WTC11 (cell line): Measurements from ENCODE around the gene CCDC71. TPM values are rescaled to one million over a fixed set of nuclear protein-coding genes. Genes with fewer than 3 reads are reported as not detected.

Experiments
- ATAC-seq: fragments of 200-7000 bp; cut with Tn5 transposase; 2 replicates; pipeline ENCODE4 v1.10.0; 2021; ENCODE audit warnings: mild to moderate bottlenecking, moderate library complexity
- CTCF ChIA-PET: fragments of 300-600 bp; sonication (Branson Sonifier 250); formaldehyde crosslinking; loops from one replicate; lab custom pipeline; 2021; ENCODE audit warnings: antibody characterized with exemption; lab: Charles Lee
- POLR2A ChIA-PET: fragments of 350-600 bp; sonication (Branson Sonifier 250); formaldehyde crosslinking; loops from one replicate; lab custom pipeline; 2021; ENCODE audit warnings: antibody characterized with exemption; lab: Charles Lee
- DNase-seq: peaks from one replicate; pipeline ENCODE4 v3.0.0; 2021; ENCODE audit warnings: low spot score
- H3K27ac Mint-ChIP-seq: 2 replicates; pipeline ENCODE4 v1.8.0; 2021; ENCODE audit warnings: mixed read lengths
- H3K27me3 Mint-ChIP-seq: 2 replicates; pipeline ENCODE4 v1.8.0; 2021; ENCODE audit warnings: low read depth, mild to moderate bottlenecking, moderate library complexity, mixed read lengths
- H3K36me3 Mint-ChIP-seq: 2 replicates; pipeline ENCODE4 v1.8.0; 2021; ENCODE audit warnings: mixed read lengths
- H3K4me1 Mint-ChIP-seq: 2 replicates; pipeline ENCODE4 v1.8.0; 2022; ENCODE audit warnings: mixed read lengths
- H3K4me3 Mint-ChIP-seq: 2 replicates; pipeline ENCODE4 v1.8.0; 2021; ENCODE audit warnings: mild to moderate bottlenecking, moderate library complexity, mixed read lengths
- H3K9me3 Mint-ChIP-seq: 2 replicates; pipeline ENCODE4 v1.8.0; 2021; ENCODE audit warnings: mixed read lengths
- AFF4 ChIP-seq: sonication (generic); formaldehyde crosslinking; IDR thresholded peaks from 2 replicates; pipeline ENCODE4 v1.8.1; 2023; ENCODE audit warnings: mild to moderate bottlenecking, missing genetic modification reagents, borderline replicate concordance
- E2F1 ChIP-seq: sonication (generic); formaldehyde crosslinking; IDR thresholded peaks from 2 replicates; pipeline ENCODE4 v1.8.0; 2022; ENCODE audit warnings: mild to moderate bottlenecking, missing genetic modification reagents
- EMX1 ChIP-seq: fragments of 250-450 bp; sonication (Bioruptor Pico); IDR thresholded peaks from 2 replicates; pipeline ENCODE4 v1.8.0; 2021; ENCODE audit warnings: mild to moderate bottlenecking
- FOXP1 ChIP-seq: sonication (generic); formaldehyde crosslinking; IDR thresholded peaks from 2 replicates; pipeline ENCODE4 v1.8.0; 2022; ENCODE audit warnings: missing genetic modification reagents, mild to moderate bottlenecking, moderate library complexity, borderline replicate concordance
- JAZF1 ChIP-seq: fragments of 250-450 bp; sonication (Bioruptor Pico); IDR thresholded peaks from 2 replicates; pipeline ENCODE4 v1.9.0; 2021; ENCODE audit warnings: moderate library complexity, mild to moderate bottlenecking, inconsistent platforms
- KAT7 ChIP-seq: sonication (generic); formaldehyde crosslinking; IDR thresholded peaks from 2 replicates; pipeline ENCODE4 v1.8.1; 2023; ENCODE audit warnings: missing genetic modification reagents, mild to moderate bottlenecking, borderline replicate concordance
- MAX ChIP-seq: sonication (generic); formaldehyde crosslinking; IDR thresholded peaks from 2 replicates; pipeline ENCODE4 v1.8.0; 2022; ENCODE audit warnings: mild to moderate bottlenecking, missing genetic modification reagents
- NFATC4 ChIP-seq: fragments of 250-450 bp; sonication (Bioruptor Pico); IDR thresholded peaks from 2 replicates; pipeline ENCODE4 v1.9.0; 2021; ENCODE audit warnings: mild to moderate bottlenecking
- NFE2L1 ChIP-seq: sonication (generic); formaldehyde crosslinking; IDR thresholded peaks from 2 replicates; pipeline ENCODE4 v1.8.1; 2023; ENCODE audit warnings: missing genetic modification reagents
- NR3C1 ChIP-seq: sonication (generic); formaldehyde crosslinking; conservative IDR thresholded peaks from 2 replicates; pipeline ENCODE4 v1.8.1; 2023; ENCODE audit warnings: low read depth, mild to moderate bottlenecking, missing genetic modification reagents
- PREB ChIP-seq: sonication (generic); formaldehyde crosslinking; IDR thresholded peaks from 2 replicates; pipeline ENCODE4 v1.8.1; 2022; ENCODE audit warnings: mild to moderate bottlenecking, missing genetic modification reagents, moderate library complexity, borderline replicate concordance
- RORB ChIP-seq: fragments of 250-450 bp; sonication (Bioruptor Pico); IDR thresholded peaks from 2 replicates; pipeline ENCODE4 v1.9.0; 2021; ENCODE audit warnings: mild to moderate bottlenecking
- TEAD1 ChIP-seq: sonication (generic); formaldehyde crosslinking; IDR thresholded peaks from 2 replicates; pipeline ENCODE4 v1.8.0; 2022; ENCODE audit warnings: mild to moderate bottlenecking, missing genetic modification reagents
- TP53 ChIP-seq: sonication (generic); formaldehyde crosslinking; IDR thresholded peaks from 2 replicates; pipeline ENCODE4 v1.8.1; 2023; ENCODE audit warnings: mild to moderate bottlenecking, missing genetic modification reagents
- USF2 ChIP-seq: sonication (generic); formaldehyde crosslinking; IDR thresholded peaks from 2 replicates; pipeline ENCODE4 v1.8.1; 2023; ENCODE audit warnings: mild to moderate bottlenecking, missing genetic modification reagents, moderate library complexity
- ZBTB43 ChIP-seq: sonication (generic); formaldehyde crosslinking; IDR thresholded peaks from 2 replicates; pipeline ENCODE4 v1.8.1; 2023; ENCODE audit warnings: mild to moderate bottlenecking, missing genetic modification reagents
- ZNF232 ChIP-seq: sonication (generic); formaldehyde crosslinking; IDR thresholded peaks from 2 replicates; pipeline ENCODE4 v1.8.0; 2022; ENCODE audit warnings: mild to moderate bottlenecking, missing genetic modification reagents
- ZNF263 ChIP-seq: sonication (generic); formaldehyde crosslinking; IDR thresholded peaks from 2 replicates; pipeline ENCODE4 v1.8.1; 2022; ENCODE audit warnings: low read depth, mild to moderate bottlenecking, moderate library complexity, missing genetic modification reagents
- ZNF317 ChIP-seq: sonication (generic); formaldehyde crosslinking; IDR thresholded peaks from 2 replicates; pipeline ENCODE4 v1.8.1; 2023; ENCODE audit warnings: low read depth, mild to moderate bottlenecking, moderate library complexity, missing genetic modification reagents, borderline replicate concordance
- ZNF423 ChIP-seq: fragments of 250-450 bp; sonication (Bioruptor Pico); IDR thresholded peaks from 2 replicates; pipeline ENCODE4 v2.1.2; 2022; ENCODE audit warnings: mild to moderate bottlenecking, moderate library complexity
- ZNF425 ChIP-seq: fragments of 250-450 bp; sonication (Bioruptor Pico); conservative IDR thresholded peaks from 2 replicates; pipeline ENCODE4 v1.9.0; 2021; ENCODE audit warnings: mild to moderate bottlenecking
- ZNF671 ChIP-seq: fragments of 250-450 bp; sonication (Bioruptor Pico); IDR thresholded peaks from 2 replicates; pipeline ENCODE4 v1.8.0; 2021; ENCODE audit warnings: mild to moderate bottlenecking
- total RNA-seq: library from RNA; stranded (reverse); gene quantifications from 3 replicates; pipeline ENCODE4 v1.2.3, GENCODE V29; 2021

CCDC71 gene
- total RNA-seq, 1 experiment from 2014 or later, result 29.8 TPM

- CTCF ChIA-PET, result interaction anchor here (1.0 to 1.3 kb wide), 2 partner anchors 170 to 272 kb away, joined by 3 read pairs; partner anchors contain the start of gene WDR6
- peaks cover 15% of the 10 kb centered on the region for H3K4me1 Mint-ChIP-seq
- no peaks in the 10 kb centered on the region for H3K36me3 Mint-ChIP-seq
- H3K27me3 Mint-ChIP-seq, result peaks cover 4% of the 10 kb centered on the region
- TF ChIP-seq ZNF232 (no peak), EMX1 (CRISPR knock-in tag) (no peak), MAX (CRISPR knock-in tag) (no peak), ZNF263 (no peak), TEAD1 (CRISPR knock-in tag) (no peak), RORB (CRISPR knock-in tag) (no peak), ZNF425 (no peak), ZBTB43 (CRISPR knock-in tag) (no peak), ZNF671 (CRISPR knock-in tag) (no peak), JAZF1 (CRISPR knock-in tag) (no peak), NR3C1 (CRISPR knock-in tag) (no peak), ZNF423 (CRISPR knock-in tag) (no peak), AFF4 (CRISPR knock-in tag) (no peak), KAT7 (no peak), E2F1 (CRISPR knock-in tag) (no peak), FOXP1 (CRISPR knock-in tag) (no peak)
- no peak overlapping the region for H3K4me3 Mint-ChIP-seq
- ATAC-seq, result no peak
- peaks cover 9% of the 10 kb centered on the region; the same call in 1 of the 2 replicates for H3K9me3 Mint-ChIP-seq
- POLR2A ChIA-PET, result no interaction called here
- no peak for DNase-seq
- H3K27ac Mint-ChIP-seq, result no peak overlapping the region
Observed at GRCh38 chr3:49177073-49177472, 10.9 kb upstream of the CCDC71 start.

- Mint-ChIP-seq H3K36me3 (no peaks in the 10 kb centered on the region), H3K27ac (no peak overlapping the region; the same call in 1 of the 2 replicates), H3K4me3 (no peak overlapping the region), H3K9me3 (no peaks in the 10 kb centered on the region), H3K4me1 (peaks cover 20% of the 10 kb centered on the region), H3K27me3 (no peaks in the 10 kb centered on the region)
- POLR2A ChIA-PET, result no interaction called here
- DNase-seq (no peak), ATAC-seq (no peak)
- CTCF ChIA-PET, result interaction anchor here (0.6 kb wide), 1 partner anchor 101 kb away, joined by 3 read pairs; the partner anchor contains the start of gene C3orf62
- no peak for TF ChIP-seq NFE2L1 (CRISPR knock-in tag)
- TF ChIP-seq AFF4 (CRISPR knock-in tag), result no peak
- no peak for TF ChIP-seq ZNF317
- no peak for TF ChIP-seq TP53 (CRISPR knock-in tag)
- no peak for TF ChIP-seq ZNF263
- TF ChIP-seq NFATC4 (CRISPR knock-in tag), result no peak
- TF ChIP-seq PREB, result no peak
- no peak for TF ChIP-seq USF2
Observed at GRCh38 chr3:49175530-49175929, 9.4 kb upstream of the CCDC71 start.
